Bronchial epithelial cell (primary cell): ENCODE measurements around the gene ANTXR1. TPM values are rescaled to one million over a fixed set of nuclear protein-coding genes. Genes with fewer than 3 reads are reported as not detected.

Source experiments
- DNase-seq: peaks from one replicate; pipeline ENCODE4 v3.0.0-alpha.2; 2010; ENCODE audit warnings: low read depth
- FAIRE-seq: peaks from 2 replicates; lab custom pipeline; 2011; peaks lifted over from hg19 to GRCh38; lab: Jason Lieb, UNC
- H3K27me3 ChIP-seq: 2 replicates; pipeline ENCODE4 v1.5.1; 2011; ENCODE audit warnings: low read length; ENCODE audit not compliant: control insufficient read depth, insufficient read depth
- H3K36me3 ChIP-seq: 2 replicates; pipeline ENCODE4 v1.5.1; 2011; ENCODE audit warnings: low read length; ENCODE audit not compliant: control insufficient read depth, insufficient read depth
- H3K4me3 ChIP-seq: 2 replicates; pipeline ENCODE4 v1.5.1; 2011; ENCODE audit warnings: mild to moderate bottlenecking, low read depth, low read length, control low read depth
- CTCF ChIP-seq: IDR thresholded peaks from 2 replicates; pipeline ENCODE4 v1.5.1; 2011; ENCODE audit warnings: mild to moderate bottlenecking, moderate library complexity, low read length, control low read depth, inconsistent platforms; ENCODE audit not compliant: insufficient read depth, severe bottlenecking
- total RNA-seq: library from RNA; depleted of rRNA; stranded (reverse); fragments of >200 nt; gene quantifications from 2 replicates; pipeline ENCODE4 v1.2.1, GENCODE V29; 2014

ANTXR1 gene
- total RNA-seq, 1 donor from 2014 or later, result 3.7 TPM

GRCh38 chr2:69237070-69237670 is 224.2 kb downstream of the ANTXR1 start:
- no peak for FAIRE-seq
- Histone ChIP-seq H3K4me3 (no peak overlapping the region), H3K36me3 (no peaks in the 10 kb centered on the region), H3K27me3 (no peaks in the 10 kb centered on the region)
- no peak for TF ChIP-seq CTCF
- DNase-seq, result no peak

DNA sequence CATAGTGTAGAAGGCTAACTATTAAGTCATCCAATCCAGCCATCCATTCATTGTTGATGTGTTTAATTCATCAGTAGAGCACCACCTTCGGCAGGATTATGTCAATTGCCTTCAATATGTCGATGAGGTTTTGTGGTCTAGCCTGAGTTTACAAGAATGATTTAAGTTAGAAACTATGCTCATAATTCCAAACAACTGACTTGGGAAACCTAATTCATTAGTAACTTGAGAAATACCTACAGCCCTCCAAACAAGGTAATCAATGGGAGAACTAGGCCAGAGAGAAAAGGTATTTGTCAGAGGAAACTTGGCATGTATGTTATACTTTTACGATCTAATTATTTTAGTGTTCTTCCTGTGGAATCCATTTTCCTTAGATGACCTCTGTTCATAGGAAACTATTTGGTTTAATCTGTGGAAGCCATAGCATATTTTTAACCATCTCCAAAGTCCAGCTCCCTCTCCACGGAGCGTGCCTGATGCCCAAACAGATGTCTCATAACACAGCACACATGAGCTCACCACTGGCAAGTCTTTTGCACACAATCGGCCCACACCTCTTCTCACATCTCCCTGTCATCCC is 225.6 kb downstream of the ANTXR1 start:
- no peak for DNase-seq
- FAIRE-seq, result no peak
- Histone ChIP-seq H3K27me3 (no peaks in the 10 kb centered on the region), H3K4me3 (no peak overlapping the region), H3K36me3 (no peaks in the 10 kb centered on the region)
- TF ChIP-seq CTCF, result no peak

- DNase-seq, result no peak
- H3K36me3 ChIP-seq, result no peaks in the 10 kb centered on the region
- no peak for TF ChIP-seq CTCF
- no peak for FAIRE-seq
- no peak overlapping the region for H3K4me3 ChIP-seq
- H3K27me3 ChIP-seq, result no peaks in the 10 kb centered on the region
Observed at GRCh38 chr2:69241093-69241492, 228.1 kb downstream of the ANTXR1 start.

- Histone ChIP-seq H3K36me3 (no peaks in the 10 kb centered on the region), H3K27me3 (no peaks in the 10 kb centered on the region), H3K4me3 (no peak overlapping the region)
- DNase-seq (no peak), FAIRE-seq (no peak)
- no peak for TF ChIP-seq CTCF
Observed at GRCh38 chr2:69241664-69242514, 228.9 kb downstream of the ANTXR1 start.

GRCh38 chr2:69242651-69243051 is 229.7 kb downstream of the ANTXR1 start:
- Histone ChIP-seq H3K4me3 (no peak overlapping the region), H3K27me3 (no peaks in the 10 kb centered on the region), H3K36me3 (no peaks in the 10 kb centered on the region)
- FAIRE-seq (no peak), DNase-seq (no peak)
- no peak for TF ChIP-seq CTCF
